IMR-90 (cell line): ENCODE data around the gene AHNAK.

Source experiments
- CHD1 ChIP-seq: IDR thresholded peaks from 2 replicates; pipeline ENCODE4 v1.6.1; 2012; ENCODE audit warnings: low read depth, low read length, improper control_type of control experiment
- POLR2A ChIP-seq: IDR thresholded peaks from 2 replicates; pipeline ENCODE4 v1.6.1; 2012; ENCODE audit warnings: mild to moderate bottlenecking, low read depth, low read length
- TF ChIP-seq, protein P1 (sequence below): conservative IDR thresholded peaks from 2 replicates; pipeline ENCODE4 v1.5.1; 2012; ENCODE audit warnings: mild to moderate bottlenecking, low read depth, low read length, improper control_type of control experiment

- TF ChIP-seq, protein P1, sequence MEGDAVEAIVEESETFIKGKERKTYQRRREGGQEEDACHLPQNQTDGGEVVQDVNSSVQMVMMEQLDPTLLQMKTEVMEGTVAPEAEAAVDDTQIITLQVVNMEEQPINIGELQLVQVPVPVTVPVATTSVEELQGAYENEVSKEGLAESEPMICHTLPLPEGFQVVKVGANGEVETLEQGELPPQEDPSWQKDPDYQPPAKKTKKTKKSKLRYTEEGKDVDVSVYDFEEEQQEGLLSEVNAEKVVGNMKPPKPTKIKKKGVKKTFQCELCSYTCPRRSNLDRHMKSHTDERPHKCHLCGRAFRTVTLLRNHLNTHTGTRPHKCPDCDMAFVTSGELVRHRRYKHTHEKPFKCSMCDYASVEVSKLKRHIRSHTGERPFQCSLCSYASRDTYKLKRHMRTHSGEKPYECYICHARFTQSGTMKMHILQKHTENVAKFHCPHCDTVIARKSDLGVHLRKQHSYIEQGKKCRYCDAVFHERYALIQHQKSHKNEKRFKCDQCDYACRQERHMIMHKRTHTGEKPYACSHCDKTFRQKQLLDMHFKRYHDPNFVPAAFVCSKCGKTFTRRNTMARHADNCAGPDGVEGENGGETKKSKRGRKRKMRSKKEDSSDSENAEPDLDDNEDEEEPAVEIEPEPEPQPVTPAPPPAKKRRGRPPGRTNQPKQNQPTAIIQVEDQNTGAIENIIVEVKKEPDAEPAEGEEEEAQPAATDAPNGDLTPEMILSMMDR, result no peak
- TF ChIP-seq CHD1, result no peak
- TF ChIP-seq POLR2A, result no peak
Observed at GRCh38 chr11:62575837-62576236, 29.2 kb upstream of the AHNAK start.
